GM20000 (cell line): ENCODE data around the gene EGFR.

Experiments used
- DNase-seq: peaks from one replicate; pipeline ENCODE4 v3.0.0; 2012; ENCODE audit warnings: low spot score
- TF ChIP-seq, protein P1 (sequence below): IDR thresholded peaks from 2 replicates; pipeline ENCODE4 v1.5.1; 2012; ENCODE audit warnings: mild to moderate bottlenecking, control low read depth; ENCODE audit errors: extremely low read depth, missing control alignments

Gene EGFR

DNA sequence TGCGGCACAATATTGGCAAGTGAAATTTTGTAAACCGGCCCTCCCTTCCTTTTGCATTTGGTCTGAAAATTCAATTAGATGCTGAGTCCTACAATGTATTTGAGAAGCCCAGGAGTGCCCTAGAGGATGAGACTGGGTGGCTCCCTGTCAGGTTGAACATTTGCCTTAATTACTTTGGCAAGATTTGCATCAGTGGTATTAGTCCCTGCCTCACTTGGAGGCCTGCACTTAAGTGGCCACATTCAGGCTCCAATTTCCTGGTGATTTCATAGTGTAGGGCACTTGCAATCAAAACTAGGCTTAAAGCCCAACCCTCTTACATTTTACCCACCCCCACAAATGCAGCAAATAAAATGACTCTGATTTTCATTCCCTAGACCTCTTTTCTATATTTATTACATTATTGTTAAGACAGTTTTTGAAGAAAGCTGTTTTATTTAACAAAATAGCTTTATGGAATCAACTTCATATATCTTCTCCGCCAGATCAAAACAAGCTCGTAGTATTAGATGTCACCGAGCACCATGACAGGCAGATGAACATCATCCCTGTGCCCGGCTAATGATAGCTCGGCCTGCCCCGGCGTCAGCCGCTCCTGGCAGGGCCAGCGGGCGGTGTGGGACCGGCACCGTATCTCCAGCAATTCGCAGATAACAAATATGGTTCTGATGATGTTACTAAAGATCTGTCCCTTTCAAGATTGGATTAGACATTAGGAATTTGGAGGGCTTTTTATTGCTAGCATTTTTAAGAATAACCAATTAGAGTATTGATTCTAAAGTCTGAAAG lies 73.6 kb downstream of the EGFR start:
- DNase-seq = no peak
- TF ChIP-seq, protein P1, sequence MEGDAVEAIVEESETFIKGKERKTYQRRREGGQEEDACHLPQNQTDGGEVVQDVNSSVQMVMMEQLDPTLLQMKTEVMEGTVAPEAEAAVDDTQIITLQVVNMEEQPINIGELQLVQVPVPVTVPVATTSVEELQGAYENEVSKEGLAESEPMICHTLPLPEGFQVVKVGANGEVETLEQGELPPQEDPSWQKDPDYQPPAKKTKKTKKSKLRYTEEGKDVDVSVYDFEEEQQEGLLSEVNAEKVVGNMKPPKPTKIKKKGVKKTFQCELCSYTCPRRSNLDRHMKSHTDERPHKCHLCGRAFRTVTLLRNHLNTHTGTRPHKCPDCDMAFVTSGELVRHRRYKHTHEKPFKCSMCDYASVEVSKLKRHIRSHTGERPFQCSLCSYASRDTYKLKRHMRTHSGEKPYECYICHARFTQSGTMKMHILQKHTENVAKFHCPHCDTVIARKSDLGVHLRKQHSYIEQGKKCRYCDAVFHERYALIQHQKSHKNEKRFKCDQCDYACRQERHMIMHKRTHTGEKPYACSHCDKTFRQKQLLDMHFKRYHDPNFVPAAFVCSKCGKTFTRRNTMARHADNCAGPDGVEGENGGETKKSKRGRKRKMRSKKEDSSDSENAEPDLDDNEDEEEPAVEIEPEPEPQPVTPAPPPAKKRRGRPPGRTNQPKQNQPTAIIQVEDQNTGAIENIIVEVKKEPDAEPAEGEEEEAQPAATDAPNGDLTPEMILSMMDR = no peak

DNA sequence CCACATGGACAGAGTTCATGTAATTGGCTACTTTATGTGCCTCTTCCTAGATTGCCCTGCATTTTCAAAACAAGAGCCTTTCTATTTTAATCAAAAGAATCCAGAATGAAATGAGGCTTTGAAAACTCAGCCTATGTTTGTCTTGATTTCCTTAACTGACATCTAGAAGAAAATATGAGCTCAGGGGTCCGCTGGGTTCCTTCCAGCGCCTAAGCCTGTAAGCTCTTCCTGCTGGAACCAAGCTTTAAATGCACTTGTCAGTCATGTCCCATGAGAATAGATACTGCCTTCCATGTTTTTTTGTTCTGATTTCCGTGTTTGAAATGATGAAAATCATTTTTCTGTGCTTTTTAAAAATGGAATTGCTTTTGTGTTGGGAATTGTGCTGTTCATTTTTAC lies 74.2 kb downstream of the EGFR start:
- no peak for DNase-seq
- TF ChIP-seq, protein P1 = no peak

DNA sequence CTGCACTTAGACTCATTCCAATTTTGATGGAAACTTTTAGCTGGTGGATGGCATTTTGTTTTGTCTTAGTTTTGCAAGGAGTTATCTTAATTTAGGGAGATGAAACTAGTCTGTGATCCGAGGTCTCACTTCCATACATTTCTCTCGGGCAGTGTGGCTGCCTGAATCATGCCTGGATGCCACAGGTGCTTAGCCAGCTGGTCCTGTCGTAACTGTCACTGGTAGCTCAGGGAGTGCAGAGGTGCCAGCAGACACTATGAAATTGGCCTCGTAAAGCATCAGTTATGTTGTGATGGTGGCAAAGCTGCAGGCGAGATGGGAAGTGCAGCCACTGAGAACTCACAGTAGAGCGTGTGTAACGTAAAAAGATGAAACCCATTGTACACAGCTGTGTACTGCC lies 74.9 kb downstream of the EGFR start:
- DNase-seq = no peak
- TF ChIP-seq, protein P1 = no peak

DNA sequence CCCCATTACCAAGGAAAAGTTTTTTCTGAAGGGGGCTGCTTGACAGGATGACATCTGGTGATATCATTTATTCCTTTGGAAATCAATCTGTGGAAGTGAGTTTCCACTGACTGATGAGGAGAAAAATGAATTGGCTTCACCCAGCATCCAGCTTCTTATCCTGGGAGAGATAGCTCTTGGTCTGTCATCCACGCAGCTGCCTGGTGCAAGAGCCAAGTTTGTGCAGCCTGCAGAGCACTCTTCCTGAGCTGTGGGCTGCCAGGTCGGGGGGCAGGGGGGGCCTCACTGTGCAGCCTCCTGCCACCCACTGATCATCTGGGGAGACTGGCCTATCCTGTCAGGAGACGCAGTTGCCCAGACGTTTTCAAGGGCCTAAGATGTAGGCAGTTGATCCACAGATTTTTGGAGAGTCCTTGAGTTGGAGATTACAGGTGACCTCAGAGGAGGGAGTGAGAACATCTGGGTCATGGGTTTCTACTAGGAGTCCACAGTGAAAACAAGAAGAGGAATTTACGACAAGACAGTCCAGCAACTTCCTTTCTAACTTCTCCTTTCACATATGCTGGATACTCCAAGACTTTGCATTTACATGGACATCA lies 75.4 kb downstream of the EGFR start:
- TF ChIP-seq, protein P1 = no peak

DNA sequence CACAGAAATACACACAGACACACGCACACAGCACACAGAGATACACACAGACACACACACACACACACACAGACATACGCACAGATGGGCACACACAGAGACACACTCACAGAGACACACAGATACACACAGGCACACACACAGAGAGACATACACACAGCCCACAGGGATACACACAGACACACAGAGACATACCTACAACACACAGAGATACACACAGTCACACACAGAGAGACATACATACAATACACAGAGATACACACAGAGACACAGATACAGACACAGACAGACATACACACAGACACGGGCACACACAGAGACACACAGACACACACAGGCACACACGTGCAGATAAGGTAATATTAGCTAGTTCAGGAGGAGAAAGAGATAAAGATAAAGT lies 76.9 kb downstream of the EGFR start:
- no peak for DNase-seq
- TF ChIP-seq, protein P1 = no peak

More for the DNA sequence above, 75.4 kb downstream of the EGFR start:
- no peak for DNase-seq

DNA sequence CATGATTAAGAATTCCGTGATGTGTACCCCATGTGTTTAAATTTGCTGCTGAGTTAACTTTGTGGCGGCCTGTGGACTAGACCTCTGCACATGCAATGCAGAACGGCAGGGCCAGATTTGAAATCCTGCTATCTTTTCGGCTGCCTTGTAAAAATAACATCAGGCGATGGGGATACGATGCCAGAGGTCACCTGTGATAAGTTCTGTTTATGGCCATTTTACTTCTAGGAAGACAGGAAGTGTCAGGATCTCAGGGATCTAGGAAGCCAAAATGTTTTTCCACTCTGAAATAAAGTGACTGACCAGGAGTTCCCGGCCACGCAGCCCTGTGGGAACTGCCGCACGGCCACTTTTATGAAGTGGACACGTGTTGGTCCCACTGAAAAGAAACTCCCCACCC lies 77.5 kb downstream of the EGFR start:
- DNase-seq = no peak
- TF ChIP-seq, protein P1 = no peak

DNA sequence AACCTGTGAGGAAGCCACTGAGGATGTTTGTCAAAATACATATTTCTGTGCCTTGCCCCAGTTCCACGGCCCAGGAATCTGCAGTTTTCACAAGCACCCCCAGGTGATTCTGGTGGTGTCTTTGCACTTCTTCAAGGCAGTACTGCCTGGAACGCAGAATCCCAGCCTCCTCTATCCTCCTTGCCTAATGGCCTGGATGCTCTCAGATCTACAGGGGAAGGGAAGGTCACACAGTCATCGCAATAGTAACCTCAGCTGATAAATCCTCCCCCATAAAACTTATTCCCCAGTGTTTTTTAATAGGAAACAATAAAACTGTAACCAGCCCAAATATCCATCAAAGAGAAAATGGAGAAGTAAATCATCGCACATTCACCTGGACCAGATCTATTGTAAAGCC lies 78.3 kb downstream of the EGFR start:
- TF ChIP-seq, protein P1 = no peak
- no peak for DNase-seq
